ENCODE data around the gene CLIP2.
"Not testable (repeated sequence)": the region's sequence is repeated elsewhere in the genome, so short reads cannot be mapped to it uniquely, and the experiment has no call there.

Gene CLIP2

DNA sequence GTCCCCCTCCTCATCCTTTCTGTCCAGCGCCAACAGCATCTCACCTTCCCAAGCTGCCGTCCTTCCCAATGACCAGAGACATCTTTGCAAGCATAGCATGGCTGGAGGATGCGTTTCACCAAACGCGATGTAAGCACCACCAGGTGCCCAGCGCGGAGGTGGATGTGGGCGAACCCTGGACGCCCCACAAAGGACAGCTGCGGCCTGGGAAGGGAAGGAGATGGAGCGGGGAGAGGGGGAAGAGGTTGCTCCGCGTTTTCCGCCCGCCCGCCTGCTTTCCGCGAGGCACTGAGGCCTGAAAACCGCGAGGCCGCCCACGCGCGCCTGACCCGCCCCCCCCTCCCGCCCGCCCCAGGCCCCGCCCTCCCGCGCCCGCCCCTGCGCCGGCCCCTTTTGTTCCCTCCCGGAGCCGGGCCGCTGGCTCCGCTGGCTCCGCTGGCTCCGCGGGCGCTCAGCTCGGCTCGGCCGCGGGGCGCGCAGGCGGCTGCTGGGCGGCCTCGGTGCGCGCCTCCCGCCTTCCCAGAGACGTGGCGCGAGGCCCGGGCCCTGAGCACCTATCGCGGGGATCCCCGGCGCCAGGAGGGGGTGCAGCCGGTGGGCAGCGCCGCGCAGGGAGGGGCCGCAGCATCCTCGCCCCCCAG, at the start of gene CLIP2:
TSS of gene CLIP2 (plus strand) at position 390 of the 641 bp plus-strand sequence. CDS start 28,140 bp downstream, outside the sequence.
- DNase-seq: peak; percentile 51

DNA sequence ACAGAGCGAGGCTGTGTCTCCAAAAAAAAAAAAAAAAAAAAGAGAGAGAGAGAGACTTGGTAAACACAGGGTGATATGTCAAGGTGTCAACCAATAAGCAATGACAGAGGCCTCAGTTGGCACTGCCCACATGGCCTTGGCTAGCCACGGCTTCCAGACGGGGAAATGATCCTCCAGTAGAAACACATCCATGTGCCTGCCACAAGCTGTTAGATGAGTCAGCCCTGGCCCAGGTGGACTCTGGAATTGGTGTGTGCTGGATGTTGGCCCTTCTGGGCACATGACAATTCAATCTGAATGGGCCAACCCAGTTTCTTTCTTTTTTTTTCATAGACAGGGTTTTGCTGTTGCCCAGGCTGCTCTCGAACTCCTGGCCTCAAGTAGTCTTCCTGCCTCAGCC, 48.7 kb upstream of the CLIP2 start:
- DNase-seq: no peak

DNA sequence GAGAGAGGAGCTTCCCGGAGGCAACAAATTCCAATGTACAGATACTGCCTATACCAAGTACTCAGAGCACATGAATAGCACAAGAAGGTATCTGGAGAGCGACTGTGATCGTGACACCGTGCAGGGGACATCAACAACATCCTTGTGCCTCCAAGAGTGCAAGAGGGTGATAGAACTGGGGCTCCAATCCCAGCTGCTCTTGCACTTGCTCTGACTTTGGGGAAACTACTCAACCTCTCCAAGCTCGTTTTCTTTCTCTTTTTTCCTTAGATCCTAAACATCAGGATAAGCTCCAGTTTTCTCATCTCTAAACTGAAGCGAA, 47.1 kb upstream of the CLIP2 start:
- DNase-seq: no peak

- no peak for DNase-seq
Observed at GRCh38 chr7:74246497-74246896, 42.7 kb upstream of the CLIP2 start.

GRCh38 chr7:74248156-74248555, 41.1 kb upstream of the CLIP2 start:
- DNase-seq: no peak

- not testable (repeated sequence) for DNase-seq
Observed at GRCh38 chr7:74249058-74249457, 40.1 kb upstream of the CLIP2 start.

- DNase-seq: no peak
Observed at GRCh38 chr7:74252893-74253292, 36.3 kb upstream of the CLIP2 start.

DNA sequence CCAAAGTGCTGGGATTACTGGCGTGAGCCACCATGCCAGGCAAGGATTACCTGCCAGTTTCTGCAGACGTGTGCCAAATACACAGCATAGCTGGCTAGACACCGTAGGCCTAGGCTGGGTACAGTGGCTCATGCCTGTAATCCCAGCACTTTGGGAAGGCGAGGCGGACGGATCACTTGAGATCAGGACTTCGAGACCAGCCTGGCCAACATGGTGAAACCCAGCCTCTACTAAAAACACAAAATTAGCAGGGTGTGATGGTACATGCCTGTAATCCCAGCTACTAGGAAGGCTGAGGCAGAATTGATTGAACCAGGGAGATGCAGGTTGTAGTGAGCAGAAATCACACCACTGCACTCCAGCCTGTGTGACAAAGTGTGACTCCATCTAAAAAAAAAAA, 35.9 kb upstream of the CLIP2 start:
- DNase-seq: no peak

DNA sequence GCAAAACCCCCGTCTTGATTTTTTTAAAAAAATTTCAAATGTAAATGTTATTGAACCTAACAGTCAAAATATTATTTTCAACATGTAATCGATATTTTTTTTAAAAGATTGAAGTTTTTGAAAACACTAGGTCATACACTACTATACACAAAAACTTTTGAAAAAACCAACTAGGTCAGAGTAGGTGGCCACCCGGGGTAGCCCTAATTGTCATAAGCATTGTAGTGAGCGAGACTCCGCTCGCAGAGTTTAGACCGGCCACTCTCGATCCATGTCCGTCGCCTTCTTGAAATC, 35.4 kb upstream of the CLIP2 start:
- no peak for DNase-seq

GRCh38 chr7:74254129-74254857, 34.9 kb upstream of the CLIP2 start, which contains the start of gene RFC2:
RFC2 (minus strand) TSS chr7:74254399; CDS start chr7:74254383, 16 bp downstream.
- peak; percentile 99 for DNase-seq

DNA sequence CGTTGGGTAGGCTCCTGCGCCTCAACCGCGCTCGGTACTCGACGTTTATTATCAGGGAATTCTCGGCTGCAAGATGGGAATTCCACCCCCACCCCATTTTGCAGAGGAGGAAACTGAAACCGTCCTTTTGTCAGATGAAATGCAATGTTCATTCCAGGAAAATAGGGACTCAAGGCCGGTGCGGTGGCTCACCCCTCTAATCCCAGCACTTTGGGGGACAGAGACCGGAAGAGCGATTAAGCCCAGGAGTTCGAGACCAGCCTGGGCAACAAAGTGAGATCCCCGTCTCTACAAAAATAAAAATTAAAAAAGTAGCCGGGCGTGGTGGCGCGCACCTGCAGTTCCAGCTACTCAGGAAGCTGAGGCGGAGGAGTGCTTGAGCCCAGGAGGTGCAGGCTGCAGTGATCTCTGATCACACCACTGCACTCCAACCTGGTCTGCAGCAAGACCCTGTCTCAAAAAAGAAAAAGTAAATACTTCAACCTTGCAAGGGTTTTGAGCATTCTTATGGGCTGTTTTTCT, 34.3 kb upstream of the CLIP2 start:
- peak; percentile 70 for DNase-seq

DNA sequence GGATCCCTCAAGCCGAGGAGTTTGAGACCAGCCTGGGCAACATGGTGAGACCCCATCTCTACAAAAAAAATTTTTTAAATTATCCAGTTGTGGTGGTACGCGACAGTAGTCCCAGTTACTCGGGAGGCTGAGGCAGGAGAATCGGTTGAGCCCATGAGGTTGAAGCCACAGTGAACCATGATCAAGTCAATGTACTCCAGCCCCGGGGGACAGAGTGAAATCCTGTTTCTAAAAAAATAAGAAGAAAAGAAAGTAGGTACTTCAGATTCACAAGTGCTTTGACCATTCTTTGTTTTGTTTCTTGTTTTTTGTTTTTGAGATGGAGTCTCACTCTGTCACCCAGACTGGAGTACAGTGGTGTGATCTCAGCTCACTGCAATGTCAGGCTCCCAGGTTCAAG, 33.7 kb upstream of the CLIP2 start:
- DNase-seq: not testable (repeated sequence)

DNA sequence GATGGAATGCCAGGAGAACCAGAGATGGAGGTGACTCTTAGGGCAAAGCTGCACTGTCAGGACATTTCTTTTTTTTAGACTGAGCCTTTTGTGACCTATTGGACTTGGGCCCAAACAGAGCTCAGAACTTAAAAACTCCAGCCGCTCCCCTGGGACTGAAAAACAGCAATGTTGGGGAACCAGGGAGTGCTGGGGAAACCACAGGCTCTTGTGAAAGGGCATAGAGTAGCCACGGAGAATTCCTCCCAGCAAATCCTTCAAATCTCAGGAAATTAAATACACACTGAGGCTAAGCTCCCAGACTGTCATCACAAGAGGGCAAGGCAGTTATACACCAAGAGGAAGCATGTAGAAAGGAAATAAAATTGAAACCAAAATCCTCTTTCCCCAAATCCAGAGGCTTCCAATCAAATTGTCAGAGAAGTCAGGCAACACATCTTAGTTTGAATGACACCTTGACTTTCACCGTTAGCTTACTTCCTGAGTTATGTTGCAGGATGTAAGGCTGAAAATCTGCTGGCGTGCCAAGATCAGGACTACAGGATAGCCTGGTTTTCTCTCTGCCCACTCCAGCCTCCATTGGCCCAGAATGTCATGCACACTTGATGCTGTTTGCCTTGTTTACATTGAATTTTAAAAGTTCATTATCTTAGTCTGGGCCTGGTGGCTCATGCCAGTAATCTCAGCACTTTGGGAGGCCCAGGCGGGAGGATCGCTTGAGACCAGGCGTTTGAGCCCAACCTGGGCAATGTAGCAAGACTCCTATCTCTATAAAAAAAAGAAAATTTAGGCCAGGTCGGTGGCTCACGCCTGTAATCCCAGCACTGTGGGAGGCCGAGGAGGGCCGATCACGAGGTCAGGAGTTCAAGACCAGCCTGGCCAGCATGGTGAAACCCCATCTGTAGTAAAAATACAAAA, 32.5 kb upstream of the CLIP2 start:
- DNase-seq: peak; percentile 51

DNA sequence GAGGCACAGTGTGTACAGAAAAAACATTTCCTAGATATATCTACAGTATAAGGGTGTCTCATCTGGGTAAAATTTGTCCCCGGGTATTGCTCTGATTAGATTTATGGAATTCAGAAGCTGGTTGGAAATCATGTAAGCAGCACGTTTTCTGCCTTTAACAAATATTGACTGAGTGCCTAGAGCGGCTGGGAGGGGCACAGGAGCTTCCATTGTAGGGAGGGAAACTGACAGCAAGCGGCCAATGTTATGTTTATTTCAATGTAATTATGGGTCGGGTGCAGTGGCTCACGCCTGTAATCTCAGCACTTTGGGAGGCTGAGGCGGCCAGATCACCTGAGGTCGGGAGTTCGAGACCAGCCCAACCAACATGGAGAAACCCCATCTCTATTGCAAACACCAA, 30.6 kb upstream of the CLIP2 start:
- no peak for DNase-seq

GRCh38 chr7:74262639-74263398, 26.4 kb upstream of the CLIP2 start:
- no peak for DNase-seq

DNA sequence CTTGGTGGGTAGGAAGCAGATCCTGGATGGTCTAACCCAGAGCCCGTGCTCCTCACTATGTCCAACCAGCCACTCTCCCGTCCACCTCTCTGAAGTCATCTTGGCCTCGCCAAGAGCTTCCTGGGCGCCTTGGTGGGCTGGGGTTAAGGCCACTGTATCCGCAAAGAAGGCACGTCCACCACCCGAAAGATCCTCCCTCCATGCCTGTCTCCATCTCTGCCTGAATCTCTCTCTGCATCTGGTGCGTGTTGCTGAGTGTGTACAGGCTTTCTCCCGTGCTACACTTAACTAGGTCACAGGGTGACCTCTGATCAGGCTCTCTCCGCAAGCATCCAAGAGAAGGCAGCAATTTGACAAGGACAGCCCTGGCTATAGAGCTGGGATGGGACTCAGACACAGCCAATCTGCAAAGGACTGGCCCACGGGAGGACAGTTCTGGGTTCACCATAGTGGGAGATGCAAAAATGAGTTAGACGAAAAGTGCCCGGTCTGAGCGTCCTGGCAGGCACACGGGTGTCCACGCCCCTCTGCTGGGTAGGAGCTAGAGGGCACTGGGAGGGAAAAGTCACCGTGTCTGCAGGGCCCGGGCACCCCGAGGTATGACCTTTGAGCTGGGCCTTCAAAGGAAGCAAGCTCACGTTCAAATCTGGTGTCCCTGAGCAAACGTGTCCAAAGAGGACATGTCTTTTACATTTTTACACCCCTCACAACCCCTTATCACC, 25.6 kb upstream of the CLIP2 start:
- DNase-seq: no peak

- no peak for DNase-seq
Observed at GRCh38 chr7:74266191-74266963, 22.8 kb upstream of the CLIP2 start.

GRCh38 chr7:74267756-74268565, 21.2 kb upstream of the CLIP2 start:
- DNase-seq: no peak

DNA sequence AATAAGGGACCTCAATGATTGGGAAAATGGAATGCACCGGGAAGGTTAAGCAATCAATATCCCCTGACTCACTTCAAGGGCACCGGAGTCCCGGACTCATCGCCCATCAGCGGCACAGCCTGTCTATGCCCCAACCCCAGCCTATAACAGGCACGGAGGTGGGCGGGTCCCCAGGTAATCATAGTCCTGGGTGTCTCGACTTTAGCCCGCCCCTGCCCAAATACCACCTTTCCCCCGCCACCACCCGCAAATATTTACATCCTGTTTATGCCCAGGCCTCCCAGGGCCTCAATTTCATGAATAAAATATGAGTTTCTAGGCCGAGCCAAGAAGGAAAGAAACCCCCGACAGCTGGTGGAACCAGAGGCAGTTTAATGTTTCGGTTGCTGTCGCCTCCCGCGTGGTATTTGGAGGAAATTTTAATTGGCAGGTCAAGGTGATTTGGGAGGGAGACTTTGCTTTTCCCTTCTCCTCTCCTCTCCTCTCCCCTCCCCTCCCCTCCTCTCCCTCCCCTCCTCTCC, 19.4 kb upstream of the CLIP2 start:
- peak; percentile 20 for DNase-seq

DNA sequence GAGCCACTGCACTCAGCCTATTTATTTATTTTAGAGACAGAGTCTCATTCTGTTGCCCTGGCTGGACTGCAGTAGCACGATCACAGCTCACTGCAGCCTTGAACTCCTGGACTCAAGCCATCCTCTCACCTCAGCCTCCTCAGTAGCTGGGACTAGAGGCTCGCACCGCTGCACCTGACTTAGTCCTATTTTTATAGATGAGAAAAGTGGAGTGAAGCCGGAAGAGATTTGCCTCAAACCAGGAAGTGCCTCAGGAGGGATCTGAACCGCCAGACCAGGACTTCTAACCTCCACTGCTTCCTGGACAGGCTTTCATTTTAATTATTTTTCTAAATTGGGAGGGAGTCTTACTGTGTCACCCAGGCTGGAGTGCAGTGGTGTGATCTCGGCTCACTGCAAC, 17.5 kb upstream of the CLIP2 start:
- peak; percentile 89 for DNase-seq

Data from GF-D8 (cell line).